ENCODE data around the gene MYOM1.

Gene MYOM1

DNA sequence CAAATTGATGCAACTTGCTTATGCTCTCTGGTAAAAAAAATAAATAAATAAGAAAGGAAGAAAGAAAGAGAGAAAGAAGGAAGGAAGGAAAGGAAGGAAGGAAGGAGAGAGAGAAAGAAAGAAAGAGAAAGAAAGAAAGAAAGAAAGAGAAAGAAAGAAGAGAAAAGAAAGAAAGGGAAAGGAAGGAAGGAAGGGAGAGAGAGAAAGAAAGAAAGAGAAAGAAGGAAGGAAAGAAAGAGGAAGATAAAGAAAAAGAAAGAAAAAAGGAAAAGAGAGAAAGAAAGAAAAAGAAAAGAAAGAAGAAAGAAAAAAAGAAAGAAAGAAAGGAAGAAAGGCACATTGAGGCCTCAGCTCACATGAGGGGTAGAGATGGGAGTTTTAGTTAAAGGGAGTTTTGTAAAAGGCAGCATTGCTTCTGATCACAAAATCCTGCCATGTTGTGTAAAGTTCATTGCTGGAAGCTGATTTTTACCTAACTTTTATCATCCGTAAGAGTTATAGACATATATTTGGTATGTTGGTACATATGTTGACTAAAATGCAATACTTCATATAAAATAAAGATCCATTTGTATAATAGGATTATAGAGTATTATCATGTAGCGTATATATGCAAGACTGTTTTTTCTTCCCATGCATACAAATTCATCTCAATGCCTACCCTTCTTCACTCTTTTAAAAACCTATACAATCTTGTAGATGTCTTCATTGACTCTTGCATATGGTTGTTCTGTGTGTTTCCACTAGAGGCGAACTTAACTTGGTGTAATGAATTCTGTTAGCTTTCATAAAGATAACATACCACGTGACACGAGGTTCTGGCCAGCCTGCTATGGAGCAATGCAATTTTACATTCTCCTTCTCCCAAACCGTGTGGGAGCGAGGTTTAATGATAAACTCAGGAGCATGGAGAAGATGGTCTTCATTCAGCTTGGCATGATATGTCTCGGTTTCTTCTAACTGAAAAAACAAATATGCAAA, 32.8 kb downstream of the MYOM1 start:
- no peak for DNase-seq

DNA sequence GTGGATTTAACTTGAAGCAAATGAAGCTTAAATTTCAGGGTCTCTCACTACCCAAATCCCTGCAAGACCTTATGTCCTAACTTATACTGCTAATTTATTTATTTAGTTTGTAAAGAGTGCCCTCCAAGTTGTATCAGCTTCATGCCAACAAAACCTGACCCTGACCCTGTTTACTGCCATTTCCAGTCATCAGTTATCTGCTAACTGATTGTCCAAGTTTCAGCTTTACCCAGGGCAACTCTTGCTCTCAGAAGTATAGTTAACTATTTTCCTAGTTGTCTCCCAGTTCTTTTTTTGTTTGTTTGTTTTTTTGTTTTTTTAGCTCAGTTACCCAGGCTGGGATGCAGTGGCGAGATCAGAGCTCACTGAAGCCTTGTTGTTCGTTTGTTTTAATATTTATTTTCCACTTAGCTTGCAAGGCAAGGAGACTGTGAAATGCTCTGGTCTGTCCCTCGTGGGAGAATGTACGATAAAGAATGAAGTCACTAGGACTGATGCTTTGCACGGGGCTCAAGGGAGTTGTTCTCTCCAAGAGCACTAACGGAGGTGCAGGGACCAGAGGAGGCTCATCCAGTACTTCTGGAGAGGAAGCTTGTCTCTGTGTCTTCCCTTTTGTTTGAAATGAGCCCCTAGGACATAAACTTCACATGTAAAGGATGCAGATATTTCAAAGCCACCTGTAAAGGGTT, 35.3 kb downstream of the MYOM1 start:
- no peak for DNase-seq

DNA sequence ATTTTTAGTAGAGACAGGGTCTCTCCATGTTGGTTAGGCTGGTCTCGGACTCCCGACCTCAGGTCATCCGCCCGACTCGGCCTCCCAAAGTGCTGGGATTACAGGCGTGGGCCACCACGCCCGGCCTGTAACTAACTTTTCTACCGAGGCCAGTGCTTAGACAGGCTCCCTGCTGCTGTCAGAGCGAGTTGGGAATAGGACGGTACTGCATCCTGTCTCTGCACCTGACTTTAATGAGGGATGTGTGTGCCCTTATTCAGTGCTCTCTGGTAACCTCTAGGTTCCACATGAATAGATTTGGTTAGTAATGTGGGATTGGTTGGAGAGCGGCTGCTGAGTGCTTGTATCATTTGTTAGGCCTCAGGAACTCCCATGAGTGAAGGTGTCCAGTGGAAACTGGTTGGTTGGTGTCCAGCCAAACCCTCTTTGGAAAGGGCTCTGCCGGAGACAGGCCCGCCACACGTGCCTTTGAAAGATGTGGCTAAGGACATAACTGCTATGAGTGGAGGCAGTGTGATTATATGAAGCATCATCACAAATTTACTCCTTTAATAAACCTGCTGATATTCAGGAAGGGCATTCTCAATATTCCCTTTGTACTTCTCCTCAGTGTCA, 36.6 kb downstream of the MYOM1 start:
- DNase-seq = no peak

DNA sequence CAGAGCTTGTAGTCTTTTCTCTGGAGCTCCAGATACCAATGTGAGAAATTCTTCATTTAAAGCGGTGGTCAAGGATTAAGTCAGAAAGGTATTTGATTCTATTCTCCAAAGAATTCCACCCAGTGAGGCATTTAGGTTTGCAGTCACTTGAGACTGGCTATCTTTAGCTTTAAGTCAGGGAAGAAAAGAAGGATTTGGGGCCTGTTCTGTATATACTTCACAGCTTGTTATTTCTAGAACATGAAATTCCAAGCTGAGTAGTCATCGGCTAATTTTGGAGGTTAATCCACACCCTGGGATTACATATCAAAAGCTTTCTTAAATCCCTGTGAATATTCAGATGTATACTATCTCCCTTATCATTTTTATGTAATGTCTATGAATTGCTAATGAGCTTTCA, 39.4 kb downstream of the MYOM1 start:
- no peak for DNase-seq

DNA sequence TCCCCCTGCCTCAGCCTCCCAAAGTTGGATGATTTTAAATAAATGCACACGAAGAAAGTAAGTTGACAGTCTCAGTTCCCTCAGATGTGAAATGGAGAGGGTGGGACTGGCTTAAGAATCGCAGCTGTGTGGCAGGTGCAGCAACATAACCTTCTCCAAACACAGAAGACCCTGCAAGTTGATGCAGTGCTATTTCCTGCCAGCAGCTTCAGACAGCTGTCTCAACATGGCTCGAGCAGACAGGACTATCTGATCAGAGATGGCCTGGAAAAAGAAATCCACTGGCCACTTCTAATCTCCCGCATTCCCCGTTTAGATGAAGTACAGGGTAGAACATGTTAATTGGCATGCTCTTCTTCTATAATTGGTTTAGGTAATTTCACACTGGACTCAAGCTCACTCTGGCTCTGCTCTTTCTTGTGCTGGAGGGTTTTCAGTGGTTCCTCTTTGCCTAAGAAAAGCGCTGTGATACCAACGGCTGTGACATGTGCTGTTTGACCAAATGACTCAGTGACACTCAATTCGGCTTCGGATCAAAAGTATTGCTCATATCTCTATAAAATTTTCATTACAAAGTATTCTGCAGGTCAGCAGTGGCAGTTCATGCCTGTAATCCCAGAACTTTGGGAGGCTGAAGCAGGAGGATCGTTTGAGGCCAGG, 40.2 kb downstream of the MYOM1 start:
- DNase-seq = no peak

DNA sequence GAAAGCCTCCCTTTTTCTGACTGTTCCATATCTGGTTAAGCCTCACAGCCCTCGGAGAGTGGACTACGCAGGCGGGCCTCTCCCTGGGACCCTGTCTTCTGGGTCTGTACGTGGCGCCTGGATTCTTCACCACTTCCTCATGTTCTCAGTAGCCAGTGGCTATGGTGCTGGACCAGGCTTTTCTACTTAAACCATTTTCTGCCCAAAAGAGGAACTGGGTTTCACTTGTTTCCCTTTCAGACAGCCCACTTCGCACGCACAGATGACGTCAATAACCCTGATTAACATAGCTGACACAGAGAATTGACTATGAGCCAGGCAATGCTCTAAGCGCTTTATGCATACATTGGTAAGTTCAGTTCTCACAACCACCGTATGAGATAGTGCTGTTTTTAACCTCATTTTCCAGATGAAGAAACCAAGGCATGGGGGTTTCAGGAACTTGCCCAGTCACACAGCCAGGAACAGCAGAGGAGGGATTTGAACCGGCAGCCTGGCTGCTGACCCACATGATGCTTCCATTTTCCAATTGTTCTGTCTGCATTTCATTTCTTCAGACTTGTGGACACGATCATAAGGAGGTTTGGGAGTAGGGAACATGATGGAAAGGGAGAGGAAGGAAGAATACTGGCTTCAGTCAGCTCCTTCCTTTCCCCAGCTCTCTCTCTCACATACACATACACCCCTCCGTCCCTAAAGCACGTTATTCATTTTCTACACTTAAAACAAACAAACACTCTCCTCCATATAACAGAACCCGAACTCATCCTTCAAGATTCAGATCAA, 41.7 kb downstream of the MYOM1 start:
- DNase-seq = no peak

DNA sequence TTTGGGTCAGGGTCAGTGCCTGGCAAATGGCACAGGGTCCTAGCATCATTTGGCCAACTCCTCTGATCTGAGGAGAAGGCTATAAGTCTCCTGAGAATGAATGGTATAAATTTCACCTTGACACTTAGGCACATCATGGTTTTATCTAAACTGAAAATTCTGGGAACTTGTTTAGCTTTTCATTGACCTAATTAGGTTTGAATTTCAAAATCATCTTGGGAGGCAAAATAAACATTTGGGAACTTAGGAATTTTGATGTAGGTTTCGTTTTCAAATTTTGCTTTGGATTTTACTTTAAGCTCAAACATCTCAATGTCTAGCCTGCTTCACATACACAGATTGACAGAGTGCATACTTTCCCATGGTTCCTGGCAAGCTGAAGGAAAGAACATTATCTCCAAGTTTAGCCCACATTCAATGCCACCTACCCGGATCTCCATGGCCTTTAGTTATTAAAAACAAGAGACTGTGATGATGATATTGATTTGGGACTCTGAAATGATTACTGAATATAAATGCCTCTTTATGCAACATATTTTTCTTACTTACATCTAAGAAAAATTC, 44.5 kb downstream of the MYOM1 start:
- DNase-seq = no peak

DNA sequence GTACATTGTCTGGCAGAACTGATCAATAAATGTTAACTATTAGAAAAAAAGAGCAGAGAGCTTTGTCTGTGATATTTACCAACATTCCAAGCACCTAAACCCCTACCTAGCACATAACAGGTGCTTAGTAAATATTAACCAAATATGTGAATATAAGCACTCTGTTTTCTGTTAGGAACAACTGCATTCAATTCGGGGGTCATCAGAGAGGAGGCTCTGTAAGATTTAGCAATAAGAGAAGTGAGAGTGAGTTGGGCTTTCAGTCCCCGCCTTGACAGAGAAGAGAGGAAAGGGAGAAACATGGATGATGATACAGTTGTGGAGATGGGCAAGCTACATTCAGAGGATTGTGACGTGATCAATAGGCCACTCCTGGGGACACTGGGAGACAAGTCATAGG, 47.7 kb downstream of the MYOM1 start:
- DNase-seq = no peak

DNA sequence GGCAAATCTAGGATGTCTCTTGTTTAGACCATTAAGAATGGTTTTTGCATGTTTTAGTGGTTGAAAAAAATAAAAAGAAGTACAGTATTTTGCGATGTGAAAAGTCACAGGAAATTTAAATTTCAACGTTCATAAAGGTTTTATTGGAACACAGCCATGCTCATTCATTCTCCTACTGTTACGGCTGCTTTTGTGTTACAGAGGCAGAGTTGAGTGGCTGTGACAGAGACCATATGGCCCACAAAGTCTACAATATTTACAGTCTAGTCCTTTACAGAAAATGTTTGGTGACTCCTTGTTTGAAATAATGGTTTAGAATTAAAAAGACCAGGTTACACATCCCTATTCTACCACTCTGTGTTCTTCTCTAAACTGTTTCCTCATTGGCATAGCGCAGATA, 48.1 kb downstream of the MYOM1 start:
- DNase-seq = no peak

DNA sequence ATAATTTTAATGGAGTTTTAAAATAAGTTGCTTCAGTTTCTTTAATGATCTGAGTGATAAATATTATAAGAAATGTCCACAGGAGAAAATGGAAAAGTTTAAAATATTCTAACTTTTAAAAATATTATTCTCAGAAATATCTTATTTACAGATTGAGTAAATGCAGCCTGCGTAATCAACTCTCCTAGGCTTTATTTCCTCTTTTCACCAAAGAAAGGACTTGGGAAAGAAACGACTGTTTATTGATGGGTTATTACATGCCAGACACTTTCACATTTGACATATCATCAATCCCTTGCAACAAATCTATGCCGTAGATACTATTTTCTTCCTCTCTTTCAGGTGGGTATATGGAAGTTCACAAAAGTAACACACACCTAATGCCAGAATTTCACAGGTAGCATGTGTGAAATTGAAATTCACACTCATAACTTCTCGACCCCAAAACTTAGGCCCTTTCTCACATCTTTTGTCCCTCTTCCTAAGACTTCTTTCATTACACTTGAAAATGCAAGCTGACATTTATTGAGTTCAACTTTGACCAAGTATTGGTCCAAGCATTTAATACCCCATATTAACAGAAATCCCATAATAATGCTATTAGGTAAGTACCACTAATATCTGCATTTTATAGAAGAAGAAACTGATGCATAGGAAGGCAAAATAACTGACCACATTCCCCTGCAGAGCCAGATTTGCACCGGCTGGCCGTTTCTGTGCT, 49.2 kb downstream of the MYOM1 start:
- no peak for DNase-seq

DNA sequence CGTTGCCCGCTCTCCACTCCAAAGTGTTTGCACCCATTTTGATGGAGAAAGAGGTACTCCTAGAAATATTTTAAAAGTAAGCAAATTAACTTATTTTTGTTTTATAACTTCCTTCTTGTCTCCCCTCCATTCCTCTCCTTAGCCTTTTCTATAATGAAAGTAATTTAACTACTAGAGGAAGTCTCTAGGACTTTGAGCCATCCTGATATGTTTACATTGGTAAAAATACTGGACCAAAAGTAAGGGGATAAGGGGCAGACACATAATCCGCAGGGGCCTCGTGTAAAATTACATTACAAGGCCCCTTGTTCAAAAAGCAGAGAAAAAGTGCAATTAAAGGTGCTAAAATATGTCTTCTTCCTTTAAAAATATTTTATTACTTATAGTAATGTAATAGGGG, 55.4 kb downstream of the MYOM1 start:
- no peak for DNase-seq

DNA sequence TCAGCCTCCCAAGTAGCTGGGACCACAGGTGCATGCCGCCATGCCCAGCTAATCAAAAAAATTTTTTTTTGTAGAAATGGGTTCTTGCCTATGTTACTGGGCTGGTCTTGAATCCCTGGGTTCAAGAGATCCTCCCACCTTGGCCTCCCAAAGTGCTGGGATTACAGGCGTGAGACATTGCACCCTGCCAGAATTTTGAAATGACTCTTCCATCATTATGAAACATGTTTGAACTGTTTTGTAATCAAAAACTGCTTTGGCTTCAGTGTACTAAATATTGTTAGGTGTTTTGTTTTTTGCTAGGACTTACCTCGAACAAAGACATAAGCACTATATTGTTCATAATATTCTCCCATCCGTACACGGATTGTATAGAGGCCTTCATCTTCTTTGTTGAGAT, 55.8 kb downstream of the MYOM1 start:
- no peak for DNase-seq

DNA sequence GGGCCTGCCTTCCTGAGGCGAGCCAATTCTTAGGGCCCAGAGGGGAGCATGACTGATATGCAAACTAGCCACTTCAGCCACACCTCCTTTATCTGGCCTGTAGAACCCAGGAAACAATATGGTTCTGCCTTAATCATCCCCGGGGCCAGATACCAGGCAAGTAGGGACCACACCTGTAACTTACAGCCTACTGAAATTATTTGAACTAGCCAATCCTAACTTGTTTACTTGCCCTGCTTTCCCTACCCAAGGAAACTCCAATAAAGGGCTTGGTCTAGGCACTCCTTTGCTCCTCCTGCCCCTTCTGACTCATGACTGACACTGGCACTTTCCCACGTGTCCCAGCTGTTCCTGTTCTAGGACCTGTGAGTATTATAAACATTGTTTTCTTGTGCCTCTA, 57.6 kb downstream of the MYOM1 start:
- DNase-seq = no peak

DNA sequence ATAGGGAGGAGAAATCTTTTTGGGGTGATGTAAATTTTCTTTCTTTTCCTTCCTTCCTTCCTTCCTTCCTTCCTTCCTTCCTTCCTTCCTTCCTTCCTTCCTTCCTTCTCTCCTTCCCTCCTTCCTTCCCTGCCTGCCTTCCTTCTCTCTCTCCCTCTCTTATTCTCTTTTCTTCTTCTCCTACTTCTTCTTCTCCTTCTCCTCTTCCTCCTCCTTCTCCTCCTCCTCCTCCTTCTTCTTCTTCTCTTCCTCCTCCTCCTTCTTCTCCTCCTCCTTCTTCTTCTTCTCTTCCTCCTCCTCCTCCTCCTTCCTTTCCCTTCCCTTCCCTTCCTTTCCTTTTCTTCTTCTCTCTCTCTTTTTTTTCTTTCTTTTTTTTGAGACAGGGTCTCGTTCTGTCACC, 59.9 kb downstream of the MYOM1 start:
- DNase-seq = no peak

DNA sequence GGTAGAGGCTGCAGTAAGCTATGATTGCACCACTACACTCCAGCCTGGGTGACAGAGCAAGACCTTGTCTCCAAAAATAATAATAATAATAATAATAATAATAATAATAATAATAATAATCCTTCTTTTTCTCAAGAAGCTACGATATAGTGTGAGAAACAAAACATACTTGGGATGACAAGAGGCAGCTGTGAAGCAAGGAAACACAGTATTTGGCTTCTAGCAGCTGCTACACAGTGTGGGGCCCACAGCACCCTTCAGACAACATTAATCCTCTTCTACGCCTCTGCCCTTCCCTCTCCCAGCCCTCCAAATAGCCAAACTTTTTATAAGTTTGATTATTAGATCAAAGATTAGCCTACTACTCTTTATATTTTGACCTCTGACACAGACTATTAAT, 62.2 kb downstream of the MYOM1 start:
- no peak for DNase-seq

DNA sequence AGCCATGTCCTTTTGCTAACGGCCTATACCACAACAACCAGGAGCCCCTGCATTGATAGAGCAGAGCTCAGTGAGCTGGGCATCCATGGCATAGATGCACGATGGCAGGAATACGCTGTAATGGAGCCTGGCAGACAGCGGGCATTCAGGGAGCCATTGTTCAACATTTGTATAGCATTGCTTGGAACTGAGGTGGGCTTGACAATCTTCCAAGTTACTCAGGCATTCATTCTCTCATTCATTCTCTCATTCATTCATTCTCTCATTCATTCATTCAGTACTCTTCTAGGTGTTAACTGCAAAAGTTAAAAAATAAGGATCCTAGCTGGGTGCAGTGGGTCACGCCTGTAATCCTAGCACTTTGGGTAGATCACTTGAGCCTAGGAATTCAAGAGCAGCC, 62.7 kb downstream of the MYOM1 start:
- DNase-seq = no peak

DNA sequence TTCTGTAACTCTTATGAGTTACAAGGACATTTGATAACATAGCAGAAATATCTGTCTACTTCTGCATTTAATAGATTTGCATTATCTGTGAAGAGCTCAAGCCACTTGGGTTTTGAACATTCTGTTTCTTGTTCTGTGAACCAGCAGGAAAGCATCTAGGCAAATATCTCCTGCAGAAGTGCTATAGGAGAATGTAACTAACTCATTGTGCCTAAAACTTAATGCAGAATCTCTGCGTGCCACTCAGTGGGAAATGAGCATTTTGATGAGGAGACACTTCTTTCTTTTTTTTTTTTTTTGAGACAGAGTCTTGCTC, 63.5 kb downstream of the MYOM1 start:
- no peak for DNase-seq

DNA sequence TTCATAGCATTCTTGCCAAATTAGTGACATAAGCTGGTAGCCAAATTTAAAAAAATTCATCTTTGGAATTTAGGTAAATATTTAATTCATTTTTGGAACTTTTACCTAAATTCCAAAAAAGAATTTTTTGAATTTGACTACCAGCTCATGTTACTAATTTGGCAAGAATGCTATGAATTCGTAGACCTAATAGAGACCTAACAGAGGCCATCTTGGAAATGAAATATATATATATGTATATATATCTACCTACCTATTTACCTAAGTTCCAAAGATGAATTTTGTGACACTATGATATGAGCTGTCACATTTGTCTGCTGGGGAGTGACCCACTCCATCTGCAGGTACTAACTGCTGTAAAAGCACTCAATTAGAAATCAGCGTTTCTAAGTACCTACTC, 65.6 kb downstream of the MYOM1 start:
- DNase-seq = no peak

DNA sequence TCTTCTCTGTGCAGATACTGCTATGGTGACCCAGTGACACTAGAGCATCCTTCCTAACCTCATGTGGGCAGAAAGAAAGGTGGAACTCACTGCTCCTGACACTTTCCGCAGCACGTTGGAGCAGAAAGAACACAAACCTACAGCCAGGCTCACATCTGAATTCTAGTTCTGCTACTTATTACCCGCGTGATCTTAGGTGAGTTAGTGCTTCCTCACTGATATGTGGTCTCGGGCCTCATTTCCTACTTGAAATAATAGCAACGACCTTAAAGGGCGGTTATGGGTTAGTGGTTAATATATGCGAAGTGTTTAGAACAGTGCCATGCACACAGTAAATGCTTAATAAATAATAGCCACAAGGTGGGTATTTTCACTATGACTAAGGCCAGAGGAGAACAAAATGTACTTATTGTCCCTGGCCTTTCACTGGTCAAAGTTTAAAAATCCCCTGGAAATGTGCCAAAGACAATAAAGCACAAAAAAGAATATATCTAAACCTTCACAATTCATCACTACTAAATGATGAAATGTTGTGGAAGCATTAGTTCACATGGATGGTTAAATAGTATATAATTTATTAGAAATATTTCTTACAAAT, 66.6 kb downstream of the MYOM1 start:
- no peak for DNase-seq

DNA sequence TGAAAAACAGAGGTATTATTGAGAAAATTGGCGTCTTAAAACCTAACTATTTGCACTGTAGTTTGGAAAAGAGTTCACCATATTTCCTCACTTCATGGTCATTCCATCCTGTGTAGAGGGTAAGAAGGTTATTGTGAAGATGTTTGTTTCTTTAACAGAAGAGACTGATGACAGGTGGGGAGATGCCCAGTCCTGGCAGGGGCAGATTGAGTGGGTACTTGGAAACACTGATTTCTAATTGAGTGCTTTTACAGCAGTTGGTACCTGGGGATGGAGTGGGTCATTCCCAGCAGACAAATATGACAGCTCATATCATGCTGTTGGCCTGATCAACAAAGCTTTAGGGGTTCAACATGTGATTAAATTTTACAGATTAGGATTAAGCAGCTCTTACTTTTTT, 67.5 kb downstream of the MYOM1 start:
- DNase-seq = no peak

Data from right kidney (tissue), 1 donor.